GM18909 (cell line): Measurements from ENCODE around the gene TNFAIP3.
A peak's percentile ranks its signal among the peaks of the same experiment; 100 is the strongest.

ENCODE experiments used
- ATAC-seq: cut with Tn5 transposase; IDR thresholded peaks from one replicate; pipeline ENCODE4 v1.9.1; 2021; ENCODE audit warnings: mild to moderate bottlenecking; ENCODE audit not compliant: unreplicated experiment, poor library complexity

TNFAIP3 gene

DNA sequence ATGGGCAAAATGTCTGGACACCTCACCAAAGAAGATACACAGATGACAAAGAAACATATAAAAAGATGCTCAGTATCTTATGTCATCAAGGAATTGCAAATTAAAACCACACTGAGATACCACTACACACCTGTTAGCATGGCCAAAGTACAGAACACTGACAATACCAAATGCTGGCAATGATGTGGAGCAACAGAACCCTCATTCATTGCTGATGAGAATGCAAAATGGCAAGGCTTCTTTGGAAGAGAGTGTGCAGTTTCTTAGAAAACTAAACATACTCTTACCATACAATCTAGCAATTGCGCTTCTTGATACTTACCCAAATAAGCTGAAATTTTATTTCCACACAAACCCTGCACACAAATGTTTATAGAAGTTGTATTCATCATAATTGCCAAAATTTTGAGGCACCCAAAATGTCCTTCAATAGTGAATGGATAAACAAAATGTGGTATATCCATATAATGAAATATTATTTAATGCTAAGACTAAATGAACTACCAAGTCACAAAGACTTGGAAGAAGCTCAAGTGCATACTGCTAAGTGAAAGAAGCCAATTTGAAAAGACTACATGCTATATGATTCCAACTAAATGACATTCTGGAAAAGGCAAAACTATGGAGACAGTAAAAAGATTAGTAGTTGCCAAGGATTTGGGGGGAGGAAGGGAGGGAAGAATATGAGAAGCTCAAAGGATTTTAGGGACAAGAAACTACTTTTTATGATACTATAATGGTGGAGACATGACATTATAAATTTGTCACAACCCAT is 50.7 kb downstream of the TNFAIP3 start:
- ATAC-seq = no peak

DNA sequence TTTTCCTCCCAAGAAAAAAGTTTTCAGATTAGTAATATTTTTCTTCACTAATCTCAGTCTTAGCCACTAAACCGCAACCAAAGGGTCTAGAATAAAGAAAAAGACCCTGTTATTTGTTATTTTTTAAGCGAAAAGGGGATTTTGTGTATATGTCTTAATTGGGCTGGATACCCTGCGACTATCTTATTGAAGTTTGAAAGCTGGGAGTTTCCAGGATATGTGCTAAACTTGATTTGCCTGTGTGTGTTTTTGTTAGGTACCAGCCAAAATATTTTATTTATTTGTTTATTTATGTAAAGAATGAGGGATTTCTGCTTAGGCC is 52.4 kb downstream of the TNFAIP3 start:
- ATAC-seq = no peak

DNA sequence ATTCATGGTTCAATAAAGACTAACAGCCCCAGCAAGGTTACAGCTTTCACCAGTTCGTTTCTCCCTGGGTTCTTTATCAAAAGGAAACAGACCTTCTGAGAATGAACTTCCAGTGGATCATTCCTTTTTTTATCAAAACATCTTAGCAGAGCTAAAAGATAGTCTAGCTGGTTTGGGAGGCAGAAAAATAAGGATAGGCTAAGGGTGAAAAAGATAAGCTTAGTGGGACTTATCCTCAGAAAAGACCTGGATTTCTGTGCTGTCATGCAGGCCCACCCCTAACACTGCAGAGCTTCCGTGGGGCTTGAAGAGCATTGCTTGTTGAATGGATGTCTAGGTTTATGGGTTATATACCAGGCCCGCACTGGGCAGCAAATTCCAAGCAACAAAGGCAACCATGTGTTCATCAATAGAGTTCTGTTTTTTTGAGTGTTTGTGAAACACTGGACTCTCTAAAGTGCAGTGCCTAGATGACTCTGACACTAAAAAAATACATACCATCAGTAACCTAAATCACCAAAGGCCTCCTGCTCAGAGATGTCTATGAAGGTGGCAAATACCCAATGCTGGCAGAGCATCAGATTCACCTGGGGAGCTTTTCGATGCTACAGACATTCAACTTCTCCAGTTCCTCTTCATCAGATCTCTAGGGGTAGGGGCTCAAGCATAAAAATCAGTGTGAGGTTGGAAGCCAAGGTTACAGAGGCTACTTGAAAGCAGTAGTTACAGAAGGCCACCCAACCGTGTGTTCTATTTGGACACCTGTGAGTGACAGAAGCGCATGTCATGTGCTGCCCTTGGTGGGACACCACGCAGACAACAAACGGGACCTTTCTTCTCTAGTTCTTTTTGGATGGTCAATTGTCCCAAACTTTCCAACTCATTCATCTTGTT is 53.0 kb downstream of the TNFAIP3 start:
- no peak for ATAC-seq

DNA sequence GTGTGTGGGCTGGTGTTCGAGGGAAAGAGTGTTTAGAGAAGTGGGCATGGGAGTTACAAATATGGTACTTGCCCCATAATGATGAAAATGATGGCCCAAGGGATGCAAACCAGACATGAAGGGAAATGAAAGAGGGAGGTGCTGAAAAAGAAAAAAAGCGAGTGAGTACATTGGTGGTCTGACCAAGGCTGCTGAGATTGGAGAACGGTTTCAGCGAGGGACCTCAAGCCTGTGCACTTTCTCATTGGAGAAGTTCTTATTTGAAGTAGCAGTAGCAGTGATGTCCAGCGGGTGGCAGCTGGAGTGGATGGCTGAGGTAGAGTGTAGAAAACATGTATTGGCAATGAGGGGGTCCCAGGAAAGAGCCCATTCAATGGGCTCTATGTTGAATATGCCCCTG is 54.8 kb downstream of the TNFAIP3 start:
- peak; percentile 54 for ATAC-seq

DNA sequence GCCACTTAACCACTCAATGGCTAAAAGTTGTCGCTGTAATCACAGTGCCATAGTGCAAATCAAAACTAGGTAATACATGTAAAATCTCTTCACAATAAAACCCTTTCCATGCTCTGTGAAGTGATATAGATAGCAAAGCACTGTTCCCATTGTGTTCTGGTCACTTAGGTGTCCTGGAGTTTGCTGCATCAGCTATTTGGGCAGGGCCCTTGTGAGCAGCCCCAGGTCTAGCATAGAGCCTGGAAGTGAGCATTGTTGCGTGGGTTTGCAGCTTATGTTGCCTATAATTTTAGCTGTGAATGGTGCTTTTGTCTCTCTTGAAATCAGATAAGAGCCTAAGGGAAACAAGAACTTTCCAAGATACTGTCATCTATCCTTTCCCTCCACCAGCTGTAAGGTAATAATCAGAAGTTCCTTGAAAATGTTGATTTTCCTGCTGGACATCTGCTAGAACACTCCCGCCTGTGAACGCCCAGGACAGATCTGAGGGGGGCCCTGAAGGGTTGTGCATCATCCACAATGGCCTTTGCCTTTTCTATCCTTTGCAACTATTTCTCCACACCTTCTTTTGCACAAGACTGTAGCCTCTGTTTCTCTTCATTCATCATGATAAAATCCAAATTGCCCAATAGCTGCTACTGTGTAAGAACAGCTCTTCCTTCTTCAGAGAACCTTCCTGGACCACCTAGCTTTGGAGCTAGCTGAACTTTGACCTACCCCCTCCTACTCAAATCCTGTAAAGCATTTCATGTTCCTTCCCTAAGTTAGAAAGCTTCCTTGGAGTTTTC is 57.0 kb downstream of the TNFAIP3 start:
- no peak for ATAC-seq

DNA sequence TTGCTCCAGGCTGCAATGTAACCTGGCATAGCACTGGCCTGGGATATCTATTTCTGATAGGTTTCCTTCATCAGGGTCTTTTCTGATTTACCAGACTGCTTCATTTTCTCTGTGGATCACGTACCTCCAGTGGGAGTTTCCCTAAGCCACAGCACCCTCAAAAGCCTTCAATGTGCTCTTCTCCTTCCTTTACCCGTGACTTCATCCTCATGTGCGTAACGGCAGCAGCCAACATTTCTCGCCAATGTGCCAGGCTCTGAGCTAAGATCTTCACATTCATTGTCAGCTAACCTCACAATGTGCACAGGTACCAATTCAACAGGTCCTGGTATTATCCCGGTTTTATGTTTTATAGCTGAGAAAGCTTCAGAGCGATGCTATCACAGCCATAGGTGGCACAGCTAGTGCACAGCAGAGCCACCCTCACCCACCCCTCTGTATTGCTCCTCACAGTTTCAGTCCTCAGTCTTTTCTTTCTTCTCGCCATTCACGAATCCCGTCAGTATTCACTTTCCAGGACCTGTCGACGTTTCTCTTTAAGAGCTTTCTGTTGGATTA is 58.2 kb downstream of the TNFAIP3 start:
- no peak for ATAC-seq

DNA sequence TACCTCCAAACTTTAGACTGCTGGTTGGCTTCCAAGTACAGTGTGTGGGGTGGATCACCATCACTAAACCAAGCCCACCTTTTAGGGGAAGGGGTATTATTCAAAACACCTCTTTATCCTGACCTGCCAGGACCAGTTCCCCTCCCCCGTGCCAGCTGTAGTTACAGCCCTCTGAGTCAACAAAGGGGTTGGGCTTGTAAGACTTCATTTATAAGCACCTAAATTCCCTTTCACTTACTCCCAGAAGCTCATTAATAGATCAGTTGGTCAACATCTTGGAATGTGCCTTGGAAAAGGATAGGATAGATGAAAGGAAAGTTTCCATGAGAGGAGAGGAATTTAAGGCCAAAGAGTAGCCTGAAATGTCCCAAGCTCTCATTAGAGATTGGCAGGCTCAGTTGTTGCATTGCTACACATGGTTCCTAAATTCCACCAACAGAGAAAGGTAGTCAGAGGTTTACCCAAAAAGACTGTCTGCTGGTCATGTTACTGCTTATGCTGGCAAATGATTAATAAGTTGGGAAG is 59.2 kb downstream of the TNFAIP3 start:
- ATAC-seq = no peak

DNA sequence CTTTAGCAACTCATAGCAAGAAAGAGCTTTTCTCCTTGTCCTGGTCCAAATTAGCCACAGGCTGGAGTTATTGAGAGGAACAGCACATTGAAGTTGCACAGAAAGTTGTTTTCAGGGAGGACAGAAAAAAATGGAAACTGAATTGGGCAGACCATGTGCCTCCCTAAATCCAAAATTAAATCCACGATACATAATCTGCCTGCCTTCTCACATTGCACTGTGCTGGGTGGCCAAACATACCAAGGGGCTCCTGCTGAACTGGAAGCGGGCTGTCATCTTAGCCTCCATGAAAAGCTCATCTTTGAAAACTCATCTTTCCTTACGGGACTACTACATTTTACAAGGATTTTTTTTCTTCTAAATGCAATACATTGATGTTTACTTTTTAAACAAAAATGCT is 59.9 kb downstream of the TNFAIP3 start:
- no peak for ATAC-seq

DNA sequence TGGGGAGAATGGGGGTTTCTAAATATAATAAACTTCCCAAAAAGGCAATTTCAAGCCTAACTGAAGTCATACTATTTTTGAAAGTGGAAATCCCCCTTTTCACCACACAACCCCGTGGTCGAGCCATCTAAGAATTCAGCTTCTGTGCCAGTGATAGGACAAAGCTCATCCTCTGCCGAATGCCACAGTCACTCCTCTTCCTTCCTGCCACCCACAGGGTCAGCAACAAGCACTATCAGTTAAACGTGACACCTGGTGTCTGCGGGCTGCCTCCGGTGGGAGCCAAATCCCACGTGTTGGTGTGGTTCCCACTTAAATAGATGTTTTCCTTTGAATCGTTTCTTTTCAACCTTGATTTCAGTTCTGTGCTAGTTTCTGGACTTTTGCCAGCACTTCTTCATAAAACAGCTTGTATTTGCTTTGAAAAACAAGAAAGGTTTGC is 60.7 kb downstream of the TNFAIP3 start:
- peak; percentile 89 for ATAC-seq

DNA sequence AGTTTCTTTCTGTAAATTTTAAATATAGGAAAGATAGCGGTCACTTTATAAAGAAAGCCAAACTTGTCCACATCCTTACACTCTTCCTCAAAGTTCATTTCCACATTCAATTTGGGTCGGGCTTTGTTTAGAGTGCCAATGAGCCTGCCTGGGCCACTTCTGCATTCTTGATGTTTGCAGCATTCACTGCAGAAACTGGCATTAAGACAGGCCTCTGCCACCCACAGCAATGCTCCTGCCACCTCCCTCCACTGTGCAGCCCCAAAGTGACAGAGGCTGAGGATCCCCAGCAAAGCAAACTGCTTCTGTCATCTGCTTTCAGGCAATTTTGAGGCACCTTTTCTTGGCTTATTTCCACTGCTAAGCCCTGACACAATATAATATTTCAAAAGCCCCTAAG is 61.2 kb downstream of the TNFAIP3 start:
- ATAC-seq = peak; percentile 41

DNA sequence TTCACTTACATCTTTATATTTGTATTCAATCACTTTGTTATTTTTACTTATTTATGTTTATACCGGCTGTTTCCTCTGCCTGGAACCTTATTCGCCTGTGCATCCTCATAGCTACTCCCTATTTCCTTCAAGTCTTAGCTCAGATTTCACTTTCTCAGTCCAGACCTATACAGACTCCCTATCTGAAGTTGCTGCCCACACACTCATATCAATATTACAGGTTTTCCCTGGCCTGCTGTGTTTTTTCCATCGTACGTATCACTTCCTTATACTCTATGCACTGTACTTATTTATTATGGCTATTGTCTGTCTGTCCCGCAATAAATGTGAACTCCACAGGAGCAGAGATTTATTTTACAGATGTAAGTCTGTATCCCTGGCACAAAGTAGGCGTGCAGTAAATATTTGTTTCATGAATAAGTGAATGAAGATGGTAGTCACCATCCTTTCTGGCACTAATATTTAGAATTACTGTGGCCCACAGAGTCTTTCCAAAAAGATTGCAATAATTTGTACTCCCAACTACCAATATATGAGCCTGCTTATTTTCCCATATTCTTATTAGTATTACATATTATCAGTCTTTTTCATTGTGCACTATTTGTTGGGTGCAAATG is 64.9 kb downstream of the TNFAIP3 start:
- ATAC-seq = no peak
